H1 (cell line): ENCODE measurements around the gene OTOGL. TPM values are rescaled to one million over a fixed set of nuclear protein-coding genes. Genes with fewer than 3 reads are reported as not detected.

Experiments used
- CTCF ChIA-PET: fragments of 300-600 bp; sonication (Branson Sonifier 250); formaldehyde crosslinking; loops from one replicate; lab custom pipeline; 2021; ENCODE audit not compliant: partially characterized antibody; lab: Charles Lee
- POLR2A ChIA-PET: fragments of 300-600 bp; sonication (Branson Sonifier 250); formaldehyde crosslinking; loops from one replicate; lab custom pipeline; 2021; ENCODE audit warnings: inconsistent platforms; ENCODE audit not compliant: partially characterized antibody; lab: Charles Lee
- DNase-seq, 2 experiments: peaks; one replicate each; pipeline versions ENCODE4 v3.0.0 to v3.0.0-alpha.2; 2010 to 2022; ENCODE audit warnings: low spot score in 2 of 2, low read depth in 1 of 2, mixed read lengths in 1 of 2
- FAIRE-seq: peaks from 2 replicates; lab custom pipeline; 2011; peaks lifted over from hg19 to GRCh38; lab: Jason Lieb, UNC
- H2AFZ ChIP-seq: 2 replicates; pipeline ENCODE4 v1.8.1; 2012; ENCODE audit warnings: low read length, inconsistent platforms
- H2AK5ac ChIP-seq: 2 replicates; pipeline ENCODE4 v1.6.1; 2013; ENCODE audit warnings: low read depth, low read length
- H2BK120ac ChIP-seq: replicated peaks from 2 replicates; pipeline ENCODE3; 2013; ENCODE audit warnings: low read depth, low read length, inconsistent platforms
- H2BK12ac ChIP-seq: 2 replicates; pipeline ENCODE4 v1.6.1; 2013; ENCODE audit warnings: low read depth, low read length
- H2BK15ac ChIP-seq: 2 replicates; pipeline ENCODE4 v1.6.1; 2013; ENCODE audit warnings: low read length
- H2BK20ac ChIP-seq: 2 replicates; pipeline ENCODE4 v1.6.1; 2013; ENCODE audit warnings: low read length
- H2BK5ac ChIP-seq: 2 replicates; pipeline ENCODE4 v1.6.1; 2013; ENCODE audit warnings: low read depth, low read length
- H3K14ac ChIP-seq: 2 replicates; pipeline ENCODE4 v1.6.1; 2013; ENCODE audit warnings: inconsistent platforms; ENCODE audit not compliant: insufficient read length
- H3K18ac ChIP-seq: 2 replicates; pipeline ENCODE4 v1.6.1; 2013; ENCODE audit warnings: low read length; ENCODE audit errors: extremely low read depth
- H3K23ac ChIP-seq: 2 replicates; pipeline ENCODE4 v1.6.1; 2013; ENCODE audit warnings: inconsistent platforms; ENCODE audit not compliant: insufficient read length
- H3K23me2 ChIP-seq: 2 replicates; pipeline ENCODE4 v1.6.1; 2013; ENCODE audit warnings: low read depth, low read length
- H3K27ac ChIP-seq: 2 replicates; pipeline ENCODE4 v1.6.1; 2011; ENCODE audit warnings: low read depth, low read length, inconsistent platforms
- H3K27me3 ChIP-seq, 4 experiments: replicated peaks in 1 of 4; 1 replicate in 1 of 4; 2 replicates in 3 of 4; pipeline versions ENCODE4 v1.6.1 to v1.8.1; 2011 to 2013; ENCODE audit warnings: low read length in 3 of 4, mild to moderate bottlenecking in 3 of 4, inconsistent platforms in 2 of 4, mixed read lengths in 2 of 4, moderate library complexity in 1 of 4; ENCODE audit not compliant: control insufficient read depth in 3 of 4, insufficient read depth in 3 of 4; ENCODE audit errors: extremely low read depth in 1 of 4
- H3K36me3 ChIP-seq, 4 experiments: 2 replicates each; pipeline versions ENCODE4 v1.6.1 to v1.8.1; 2011 to 2013; ENCODE audit warnings: mild to moderate bottlenecking in 4 of 4, low read length in 3 of 4, moderate library complexity in 2 of 4, control low read depth in 1 of 4, inconsistent platforms in 1 of 4; ENCODE audit not compliant: insufficient read depth in 4 of 4, control insufficient read depth in 2 of 4
- H3K4ac ChIP-seq: replicated peaks from 2 replicates; pipeline ENCODE3; 2013; ENCODE audit warnings: low read length, low read depth, mixed read lengths, inconsistent platforms; ENCODE audit not compliant: insufficient read length
- H3K4me1 ChIP-seq, 4 experiments: replicated peaks in 1 of 4; 1 replicate in 1 of 4; 2 replicates in 3 of 4; pipeline versions ENCODE4 v1.6.1 to v1.8.1; 2011 to 2013; ENCODE audit warnings: low read length in 3 of 4, inconsistent platforms in 2 of 4, mixed read lengths in 1 of 4; ENCODE audit not compliant: insufficient read depth in 4 of 4, control insufficient read depth in 3 of 4
- H3K4me2 ChIP-seq, 2 experiments: 2 replicates each; pipeline versions ENCODE4 v1.6.1 to v1.8.1; 2011 to 2013; ENCODE audit warnings: low read depth in 2 of 2, low read length in 2 of 2, control low read depth in 1 of 2, inconsistent platforms in 1 of 2, mild to moderate bottlenecking in 1 of 2; ENCODE audit not compliant: insufficient read depth in 1 of 2
- H3K4me3 ChIP-seq, 4 experiments: fragments of 200-600, 300-600 bp in 1 of 4; sonication (generic), shearing (Covaris generic), sonication (Bioruptor Twin) in 1 of 4; 2 replicates each; pipeline versions ENCODE4 v1.5.1 to v1.8.1; 2011 to 2016; ENCODE audit warnings: low read length in 4 of 4, low read depth in 3 of 4, control low read depth in 2 of 4, inconsistent platforms in 2 of 4, mild to moderate bottlenecking in 2 of 4, mixed read lengths in 1 of 4, moderate library complexity in 1 of 4; ENCODE audit not compliant: insufficient read depth in 2 of 4; ENCODE audit errors: extremely low read depth in 1 of 4
- H3K56ac ChIP-seq: replicated peaks from 2 replicates; pipeline ENCODE3; 2013; ENCODE audit warnings: low read depth, mild to moderate bottlenecking, mixed read lengths, low read length, inconsistent platforms; ENCODE audit not compliant: insufficient read length
- H3K79me1 ChIP-seq: 2 replicates; pipeline ENCODE4 v1.6.1; 2013; ENCODE audit warnings: low read depth, low read length, control low read depth
- H3K79me2 ChIP-seq, 2 experiments: 2 replicates each; pipeline versions ENCODE4 v1.6.1 to v1.8.1; 2012 to 2013; ENCODE audit warnings: low read length in 2 of 2, mild to moderate bottlenecking in 2 of 2, inconsistent platforms in 1 of 2; ENCODE audit not compliant: insufficient read depth in 2 of 2, control insufficient read depth in 1 of 2
- H3K9ac ChIP-seq, 4 experiments: replicated peaks in 1 of 4; 1 replicate in 1 of 4; 2 replicates in 3 of 4; pipeline versions ENCODE4 v1.6.1 to v1.8.1; 2011 to 2013; ENCODE audit warnings: low read depth in 3 of 4, low read length in 3 of 4, control low read depth in 2 of 4, mild to moderate bottlenecking in 2 of 4, moderate library complexity in 2 of 4, inconsistent platforms in 1 of 4; ENCODE audit errors: extremely low read depth in 1 of 4
- H3K9me3 ChIP-seq, 2 experiments: 2 replicates each; pipeline versions ENCODE4 v1.6.1 to v1.8.1; 2012 to 2013; ENCODE audit warnings: mild to moderate bottlenecking in 2 of 2, moderate library complexity in 2 of 2, control low read depth in 1 of 2, inconsistent platforms in 1 of 2, low read depth in 1 of 2, low read length in 1 of 2, mixed read lengths in 1 of 2; ENCODE audit not compliant: insufficient read depth in 2 of 2
- H4K20me1 ChIP-seq, 2 experiments: replicated peaks in 1 of 2; 2 replicates each; pipeline versions ENCODE3 to v1.8.1; 2011 to 2013; ENCODE audit warnings: inconsistent platforms in 2 of 2, low read length in 2 of 2, mild to moderate bottlenecking in 1 of 2; ENCODE audit not compliant: insufficient read depth in 2 of 2, control insufficient read depth in 1 of 2
- H4K5ac ChIP-seq: 2 replicates; pipeline ENCODE4 v1.6.1; 2013; ENCODE audit warnings: low read length, low read depth, mixed read lengths, inconsistent platforms; ENCODE audit not compliant: insufficient read length
- H4K8ac ChIP-seq: 2 replicates; pipeline ENCODE4 v1.8.0; 2013; ENCODE audit warnings: mild to moderate bottlenecking, moderate library complexity, low read length, inconsistent platforms; ENCODE audit not compliant: insufficient read depth; ENCODE audit errors: extremely low read depth
- H4K91ac ChIP-seq: replicated peaks from 2 replicates; pipeline ENCODE3; 2013; ENCODE audit warnings: low read length, mixed read lengths, inconsistent platforms; ENCODE audit not compliant: insufficient read length
- EGR1 ChIP-seq: IDR thresholded peaks from 2 replicates; pipeline ENCODE4 v1.6.1; 2011; ENCODE audit warnings: low read depth, low read length, borderline replicate concordance
- SRF ChIP-seq: IDR thresholded peaks from 2 replicates; pipeline ENCODE4 v1.6.1; 2011; ENCODE audit warnings: mild to moderate bottlenecking, low read depth, low read length, moderate library complexity
- TBP ChIP-seq: IDR thresholded peaks from 2 replicates; pipeline ENCODE4 v1.6.1; 2011; ENCODE audit warnings: low read depth, low read length, improper control_type of control experiment
- WGBS, 2 experiments: shearing (Covaris generic) in 1 of 2; methylation state at CpG; one replicate each; pipeline versions ENCODE4 v1.1.6 to v1.1.7; 2013 to 2015; ENCODE audit warnings: low lambda C conversion rate in 2 of 2, mixed read lengths in 2 of 2, inconsistent platforms in 1 of 2, low coverage in 1 of 2, missing lambda C conversion rate in 1 of 2; ENCODE audit not compliant: insufficient replicate concordance in 2 of 2, insufficient coverage in 1 of 2, insufficient read length in 1 of 2; ENCODE audit errors: extremely low coverage in 1 of 2, missing lambda C conversion rate in 1 of 2; 5-methylcytosine and 5-hydroxymethylcytosine counted together
- polyA plus RNA-seq, 7 experiments: library from polyadenylated mRNA; depleted of rRNA in 3 of 7; stranded (reverse) in 5 of 7; unstranded in 2 of 7; fragments of >200 nt in 5 of 7; fragments of 200-250 nt in 2 of 7; gene quantifications; 1 replicate in 5 of 7; 2 replicates in 1 of 7; 4 replicates in 1 of 7; pipeline versions ENCODE4 v1.2.1 to v1.2.3, GENCODE V29; 2011 to 2013; ENCODE audit warnings: missing spikeins in 2 of 7, mixed read lengths in 2 of 7
- total RNA-seq: library from RNA; stranded (reverse); fragmentation: NEBNext Ultra II Directional; extraction: Animal tissue kit (Norgen Biotek cat#: 25700); gene quantifications from 2 replicates; pipeline ENCODE4 v1.2.1, GENCODE V29; 2021

The OTOGL gene
- total and polyA plus RNA-seq, 2 of the 8 experiments (the other 6 are each of a cell fraction or from before 2014, with no cell fraction given), result 0.12 to 0.17 TPM

- no peak for DNase-seq
- Histone ChIP-seq H3K36me3 (no peaks in the 10 kb centered on the region), H4K20me1 (no peaks in the 10 kb centered on the region), H2BK5ac (no peak overlapping the region), H3K79me1 (no peaks in the 10 kb centered on the region), H4K5ac (no peak overlapping the region), H3K9me3 (no peaks in the 10 kb centered on the region), H3K9ac (no peak overlapping the region), H3K23me2 (no peaks in the 10 kb centered on the region), H2BK120ac (no peak overlapping the region), H2BK12ac (no peak overlapping the region), H3K4ac (no peak overlapping the region), H3K27ac (no peak overlapping the region), H3K56ac (no peak overlapping the region), H3K23ac (no peak overlapping the region), H3K4me2 (no peak overlapping the region), H2AFZ (no peak overlapping the region), H2AK5ac (no peak overlapping the region), H3K4me1 (no peaks in the 10 kb centered on the region), H4K91ac (no peak overlapping the region), H4K8ac (no peak overlapping the region), H2BK20ac (no peak overlapping the region), H3K79me2 (no peaks in the 10 kb centered on the region), H3K4me3 (no peak overlapping the region), H3K14ac (no peak overlapping the region), H2BK15ac (no peak overlapping the region), H3K27me3 (no peaks in the 10 kb centered on the region), H3K18ac (no peak overlapping the region)
- WGBS, 2 experiments, result 87% methylated on average over 1 of the region's 1 CpG; no CpG with 5 or more reads in 1 of the 2 experiments
- ChIA-PET POLR2A (interaction anchor here (0.5 kb wide), 1 partner anchor 18 kb away, joined by 3 read pairs; no protein-coding TSS in a partner anchor), CTCF (interaction anchor here (0.6 to 8.5 kb wide), 5 partner anchors 11 to 433 kb away, joined by 3 to 136 read pairs (median 6); no protein-coding TSS in a partner anchor)
- no peak for FAIRE-seq
- TF ChIP-seq SRF (no peak), TBP (no peak), EGR1 (no peak)
Observed at GRCh38 chr12:80198782-80199337, 99.5 kb downstream of the OTOGL start.
